ENCODE data around the gene TOMM20L. TPM values are rescaled to one million over a fixed set of nuclear protein-coding genes. Genes with fewer than 3 reads are reported as not detected.
"Not testable (repeated sequence)": the region's sequence is repeated elsewhere in the genome, so short reads cannot be mapped to it uniquely, and the experiment has no call there.

TOMM20L gene
- total RNA-seq, 4 donors from 2014 or later = not detected

DNA sequence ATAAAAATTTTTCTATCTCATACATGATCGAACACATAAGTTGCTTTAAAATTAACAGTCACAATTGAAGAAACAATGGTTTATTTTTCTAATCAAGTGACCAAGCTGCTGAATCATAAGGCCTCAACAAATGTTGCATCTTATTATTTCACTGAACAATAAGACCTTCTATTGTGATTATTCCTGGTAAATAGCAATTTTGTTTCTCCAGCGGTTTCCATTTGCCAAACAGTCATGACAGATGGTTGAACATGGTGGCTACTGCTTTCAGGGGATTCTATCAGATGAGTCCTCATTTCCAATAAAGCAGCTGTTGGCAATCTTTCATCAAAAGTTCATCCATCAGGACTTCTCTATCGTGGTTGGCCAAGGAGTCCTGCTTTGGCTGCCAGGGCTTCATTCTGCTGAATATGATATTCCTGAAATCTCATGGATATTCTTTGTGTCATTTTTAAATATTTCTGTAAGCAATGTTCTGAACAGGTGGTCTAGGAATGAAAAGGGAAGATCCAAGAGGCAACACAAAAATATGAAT is 13.0 kb downstream of the TOMM20L start:
- no peak overlapping the region for H3K27ac ChIP-seq
- H3K4me1 ChIP-seq = no peaks in the 10 kb centered on the region
- H3K36me3 ChIP-seq = peaks cover 0 to 54% (median 0%) of the 10 kb centered on the region in 3 donors
- H3K4me3 ChIP-seq = no peak overlapping the region
- H3K27me3 ChIP-seq = no peaks in the 10 kb centered on the region
- no peaks in the 10 kb centered on the region for H3K9me3 ChIP-seq
- TF ChIP-seq POLR2A (IDR thresholded peaks at IDR 0.05) = no peak
- TF ChIP-seq, protein P1, sequence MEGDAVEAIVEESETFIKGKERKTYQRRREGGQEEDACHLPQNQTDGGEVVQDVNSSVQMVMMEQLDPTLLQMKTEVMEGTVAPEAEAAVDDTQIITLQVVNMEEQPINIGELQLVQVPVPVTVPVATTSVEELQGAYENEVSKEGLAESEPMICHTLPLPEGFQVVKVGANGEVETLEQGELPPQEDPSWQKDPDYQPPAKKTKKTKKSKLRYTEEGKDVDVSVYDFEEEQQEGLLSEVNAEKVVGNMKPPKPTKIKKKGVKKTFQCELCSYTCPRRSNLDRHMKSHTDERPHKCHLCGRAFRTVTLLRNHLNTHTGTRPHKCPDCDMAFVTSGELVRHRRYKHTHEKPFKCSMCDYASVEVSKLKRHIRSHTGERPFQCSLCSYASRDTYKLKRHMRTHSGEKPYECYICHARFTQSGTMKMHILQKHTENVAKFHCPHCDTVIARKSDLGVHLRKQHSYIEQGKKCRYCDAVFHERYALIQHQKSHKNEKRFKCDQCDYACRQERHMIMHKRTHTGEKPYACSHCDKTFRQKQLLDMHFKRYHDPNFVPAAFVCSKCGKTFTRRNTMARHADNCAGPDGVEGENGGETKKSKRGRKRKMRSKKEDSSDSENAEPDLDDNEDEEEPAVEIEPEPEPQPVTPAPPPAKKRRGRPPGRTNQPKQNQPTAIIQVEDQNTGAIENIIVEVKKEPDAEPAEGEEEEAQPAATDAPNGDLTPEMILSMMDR (IDR thresholded peaks at IDR 0.05) = no peak
- no peak for DNase-seq

DNA sequence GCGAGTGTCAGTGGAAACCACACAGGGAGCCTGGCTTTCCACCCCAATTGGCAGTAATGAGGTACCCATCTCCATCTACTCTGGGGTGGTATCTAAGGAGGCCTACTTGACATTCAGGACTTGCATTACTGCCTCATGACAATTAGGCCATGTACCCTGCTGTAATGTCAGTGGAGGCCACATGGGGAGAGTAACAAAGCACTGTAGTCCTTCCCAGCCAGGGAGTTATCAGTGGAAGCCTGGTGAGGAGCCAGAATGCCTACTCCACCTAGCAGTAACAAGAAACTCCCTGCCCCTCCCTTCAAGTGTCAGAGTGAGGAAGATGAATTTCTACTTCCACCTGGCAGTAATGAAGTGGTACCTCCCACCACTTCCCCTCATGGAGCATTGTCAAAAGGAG is 19.1 kb downstream of the TOMM20L start:
- no peak overlapping the region for H3K4me3 ChIP-seq
- H3K9me3 ChIP-seq = no peaks in the 10 kb centered on the region
- no peak for TF ChIP-seq POLR2A (IDR thresholded peaks at IDR 0.05)
- TF ChIP-seq, protein P1 (IDR thresholded peaks at IDR 0.05) = no peak
- peaks cover 0 to 53% (median 0%) of the 10 kb centered on the region in 3 donors for H3K36me3 ChIP-seq
- DNase-seq = no peak
- H3K27me3 ChIP-seq = no peaks in the 10 kb centered on the region
- H3K27ac ChIP-seq = no peak overlapping the region
- H3K4me1 ChIP-seq = no peaks in the 10 kb centered on the region

DNA sequence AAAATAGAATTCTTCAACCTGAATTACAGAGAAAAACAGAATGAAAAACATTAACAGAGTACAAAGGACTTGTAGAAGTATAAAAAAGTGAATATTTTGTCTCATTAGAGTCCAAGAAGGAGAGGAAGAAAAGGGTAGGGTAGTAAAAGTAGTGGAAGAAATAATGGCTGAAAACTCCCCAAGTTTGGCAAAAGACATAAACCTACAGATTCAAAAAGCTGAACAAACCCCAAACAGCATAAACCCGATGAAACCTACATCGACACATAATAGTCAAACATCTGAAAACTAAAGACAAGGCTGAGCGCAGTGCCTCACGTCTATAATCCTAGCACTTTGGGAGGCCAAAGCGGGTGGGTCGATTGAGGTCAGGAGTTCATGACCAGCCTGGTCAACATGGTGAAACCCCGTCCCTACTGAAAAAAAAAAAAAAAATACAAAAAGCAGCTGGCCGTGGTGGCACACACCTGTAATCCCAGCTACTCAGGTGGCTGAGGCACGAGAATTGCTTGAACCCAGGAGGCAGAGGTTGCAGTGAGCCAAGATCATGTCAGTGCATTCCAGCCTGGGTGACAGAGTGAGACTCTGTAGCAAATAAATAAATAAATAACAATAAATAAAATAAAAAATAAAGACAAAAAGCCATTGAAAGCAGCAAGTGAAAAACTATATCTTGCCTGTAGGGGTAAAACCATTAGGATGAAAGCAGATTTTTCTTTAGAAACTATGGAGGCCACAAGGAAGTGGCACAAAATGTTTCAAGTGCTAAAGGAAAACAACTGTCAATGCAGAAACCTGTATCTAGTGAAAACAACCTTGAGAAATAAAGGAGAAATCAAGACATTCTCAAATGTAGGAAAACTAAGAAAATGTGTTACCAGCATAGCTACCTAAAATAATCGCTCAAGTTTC is 20.2 kb downstream of the TOMM20L start:
- H3K4me1 ChIP-seq = no peaks in the 10 kb centered on the region
- peaks cover 0 to 43% (median 0%) of the 10 kb centered on the region in 3 donors for H3K36me3 ChIP-seq
- H3K4me3 ChIP-seq = no peak overlapping the region
- no peaks in the 10 kb centered on the region for H3K27me3 ChIP-seq
- H3K9me3 ChIP-seq = no peaks in the 10 kb centered on the region
- TF ChIP-seq POLR2A (IDR thresholded peaks at IDR 0.05) = no peak
- TF ChIP-seq, protein P1 (IDR thresholded peaks at IDR 0.05) = no peak
- no peak for DNase-seq
- no peak overlapping the region for H3K27ac ChIP-seq

DNA sequence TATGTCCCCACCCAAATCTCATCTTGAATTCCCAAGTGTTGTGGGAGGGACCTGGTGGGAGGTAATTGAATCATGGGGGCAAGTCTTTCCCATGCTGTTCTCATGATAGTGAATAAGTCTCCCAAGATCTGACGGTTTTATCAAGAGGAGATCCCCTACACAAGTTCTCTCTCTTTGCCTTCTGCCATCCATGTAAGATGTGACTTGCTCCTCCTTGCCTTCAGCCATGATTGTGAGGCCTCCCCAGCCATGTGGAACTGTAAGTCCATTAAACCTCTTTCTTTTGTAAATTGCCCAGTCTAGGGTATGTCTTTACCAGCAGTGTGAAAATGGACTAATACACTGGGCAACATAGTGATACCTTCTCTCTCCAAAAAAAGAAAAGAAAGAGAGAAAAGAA is 21.2 kb downstream of the TOMM20L start:
- not testable (repeated sequence) for H3K27me3 ChIP-seq, DNase-seq, H3K27ac ChIP-seq, H3K4me3 ChIP-seq, H3K9me3 ChIP-seq, H3K4me1 ChIP-seq
- peaks cover 0 to 33% (median 0%) of the 10 kb centered on the region in 3 donors for H3K36me3 ChIP-seq

DNA sequence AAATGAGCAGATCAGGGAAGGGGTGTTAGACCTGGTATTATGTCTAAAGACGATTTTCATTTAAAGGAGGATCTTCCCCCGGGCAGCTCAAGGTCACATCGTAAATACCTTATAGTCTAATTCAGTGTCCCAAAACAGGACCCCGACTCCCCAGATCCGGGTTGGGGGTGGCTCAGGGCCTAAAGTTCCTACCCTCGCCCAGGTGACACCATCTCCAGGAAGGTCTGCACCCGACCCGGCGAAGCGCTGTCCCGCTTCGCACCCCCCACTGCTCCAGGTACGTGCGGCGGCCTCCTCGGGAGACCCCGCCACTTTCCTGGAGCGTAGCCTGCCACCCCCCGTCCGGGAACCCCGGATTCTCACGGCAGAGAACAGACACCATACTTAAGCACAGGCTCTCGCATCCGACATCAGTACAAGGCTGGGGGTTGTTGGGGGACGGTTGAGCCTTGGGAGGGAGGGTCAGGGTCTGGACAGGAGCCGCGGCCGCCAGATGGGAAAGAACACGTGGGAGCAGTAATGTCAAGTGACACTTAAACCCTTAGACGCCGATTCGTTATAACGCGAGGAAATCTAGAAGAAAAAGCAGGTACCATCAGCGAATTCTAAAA is 31.0 kb downstream of the TOMM20L start:
- peaks cover 0 to 13% (median 0%) of the 10 kb centered on the region in 3 donors for H3K36me3 ChIP-seq
- DNase-seq = peak; percentile 56 to 74 (median 64)
- H3K9me3 ChIP-seq = no peaks in the 10 kb centered on the region
- H3K27me3 ChIP-seq = no peaks in the 10 kb centered on the region
- peak overlapping the region; percentile 50 to 95 (median 84) for H3K4me3 ChIP-seq
- H3K4me1 ChIP-seq = peaks cover 0 to 17% (median 3%) of the 10 kb centered on the region in 4 donors
- H3K27ac ChIP-seq = peak overlapping the region; percentile 83 to 92 (median 88)
- TF ChIP-seq, protein P1 (IDR thresholded peaks at IDR 0.05) = no peak
- TF ChIP-seq POLR2A (IDR thresholded peaks at IDR 0.05) = no peak

All from Peyer's patch (tissue), 4 donors.